Liver (tissue), 9 donors: ENCODE measurements around the gene INPP5A. TPM values are rescaled to one million over a fixed set of nuclear protein-coding genes. Genes with fewer than 3 reads are reported as not detected.

Experiments
- DNase-seq: peaks from one replicate; pipeline ENCODE4 v3.0.0-alpha.2; 2017; ENCODE audit warnings: low spot score
- H3K27ac ChIP-seq, 2 donors: one replicate each; pipeline ENCODE4 v1.7.0; 2013; ENCODE audit warnings: inconsistent platforms in 2 of 2, low read length in 2 of 2, control low read depth in 1 of 2, low read depth in 1 of 2, mild to moderate bottlenecking in 1 of 2
- H3K27me3 ChIP-seq, 4 donors: one replicate each; pipeline versions ENCODE4 v1.6.1 to v1.7.0; 2013; ENCODE audit warnings: low read length in 3 of 4, inconsistent platforms in 1 of 4, mild to moderate bottlenecking in 1 of 4, moderate library complexity in 1 of 4; ENCODE audit not compliant: control insufficient read depth in 4 of 4, insufficient read depth in 4 of 4
- H3K36me3 ChIP-seq, 4 donors: one replicate each; pipeline versions ENCODE4 v1.6.1 to v1.7.0; 2013; ENCODE audit warnings: low read length in 3 of 4, mild to moderate bottlenecking in 3 of 4, low read depth in 1 of 4, moderate library complexity in 1 of 4; ENCODE audit not compliant: control insufficient read depth in 4 of 4, insufficient read depth in 3 of 4
- H3K4me1 ChIP-seq, 4 donors: one replicate each; pipeline versions ENCODE4 v1.6.1 to v1.7.0; 2013; ENCODE audit warnings: low read length in 3 of 4, mild to moderate bottlenecking in 3 of 4, moderate library complexity in 1 of 4; ENCODE audit not compliant: control insufficient read depth in 4 of 4, insufficient read depth in 4 of 4
- H3K4me3 ChIP-seq, 3 donors: one replicate each; pipeline versions ENCODE4 v1.6.1 to v1.7.0; 2013; ENCODE audit warnings: low read length in 3 of 3, control low read depth in 1 of 3, low read depth in 1 of 3, mild to moderate bottlenecking in 1 of 3
- H3K9ac ChIP-seq, 2 donors: one replicate each; pipeline ENCODE4 v1.7.0; 2013; ENCODE audit warnings: low read length in 2 of 2, mild to moderate bottlenecking in 2 of 2, moderate library complexity in 2 of 2, control low read depth in 1 of 2, low read depth in 1 of 2
- H3K9me3 ChIP-seq, 4 donors: one replicate each; pipeline versions ENCODE4 v1.6.1 to v1.7.0; 2013; ENCODE audit warnings: low read length in 3 of 4; ENCODE audit not compliant: control insufficient read depth in 4 of 4
- FOXA2 ChIP-seq: IDR thresholded peaks from 2 replicates; pipeline ENCODE4 v1.6.1; 2016; ENCODE audit warnings: antibody characterized with exemption
- GABPA ChIP-seq, 2 donors: IDR thresholded peaks in 1 of 2; conservative IDR thresholded peaks in 1 of 2; 2 replicates each; pipeline ENCODE4 v1.6.1; 2016; ENCODE audit warnings: antibody characterized with exemption in 2 of 2, mild to moderate bottlenecking in 1 of 2, moderate library complexity in 1 of 2
- HNF4A ChIP-seq, 2 donors: conservative IDR thresholded peaks; 2 replicates each; pipeline ENCODE4 v1.6.1; 2016; ENCODE audit warnings: antibody characterized with exemption in 2 of 2, mild to moderate bottlenecking in 2 of 2
- HNF4G ChIP-seq: IDR thresholded peaks from 2 replicates; pipeline ENCODE4 v1.6.1; 2016; ENCODE audit warnings: antibody characterized with exemption
- JUND ChIP-seq, 2 donors: IDR thresholded peaks; 2 replicates each; pipeline ENCODE4 v1.6.1; 2016; ENCODE audit warnings: antibody characterized with exemption in 2 of 2
- NR2F2 ChIP-seq: IDR thresholded peaks from 2 replicates; pipeline ENCODE4 v1.6.1; 2016; ENCODE audit warnings: antibody characterized with exemption
- RAD21 ChIP-seq, 2 donors: IDR thresholded peaks; 2 replicates each; pipeline ENCODE4 v1.6.1; 2016; ENCODE audit warnings: antibody characterized with exemption in 2 of 2, mild to moderate bottlenecking in 2 of 2
- RXRA ChIP-seq, 2 donors: IDR thresholded peaks; 2 replicates each; pipeline ENCODE4 v1.6.1; 2017 to 2018; ENCODE audit warnings: antibody characterized with exemption in 2 of 2, mild to moderate bottlenecking in 1 of 2
- SP1 ChIP-seq: IDR thresholded peaks from 2 replicates; pipeline ENCODE4 v1.6.1; 2018; ENCODE audit warnings: antibody characterized with exemption, mild to moderate bottlenecking
- TAF1 ChIP-seq: conservative IDR thresholded peaks from 2 replicates; pipeline ENCODE4 v1.6.1; 2016; ENCODE audit warnings: antibody characterized with exemption, mild to moderate bottlenecking
- YY1 ChIP-seq: IDR thresholded peaks from 2 replicates; pipeline ENCODE4 v1.6.1; 2016; ENCODE audit warnings: antibody characterized with exemption, mild to moderate bottlenecking
- WGBS: extraction: QIAGEN DNeasy Blood & Tissue Kit; methylation state at CpG from one replicate; pipeline ENCODE4 v1.1.7; 2013; 5-methylcytosine and 5-hydroxymethylcytosine counted together
- polyA plus RNA-seq, 2 donors: library from polyadenylated mRNA; stranded (reverse) in 1 of 2; unstranded in 1 of 2; fragments of 200-250 nt in 1 of 2; fragments of >200 nt in 1 of 2; fragmentation: Nextera tagmentation in 1 of 2; extraction: Ambion mirVana in 1 of 2; gene quantifications; one replicate each; pipeline versions ENCODE4 v1.2.1 to v1.2.3, GENCODE V29; 2013 to 2015
- total RNA-seq, 2 donors: library from RNA; depleted of rRNA; stranded (reverse); fragments of >200 nt; gene quantifications; one replicate each; pipeline ENCODE4 v1.2.3, GENCODE V29; 2014
- TF ChIP-seq, protein P1 (sequence below): IDR thresholded peaks from 2 replicates; pipeline ENCODE4 v1.6.1; 2016; ENCODE audit warnings: antibody characterized with exemption, mild to moderate bottlenecking
- TF ChIP-seq, protein P2 (sequence below): IDR thresholded peaks from 2 replicates; pipeline ENCODE4 v1.6.1; 2016; ENCODE audit warnings: antibody characterized with exemption
- TF ChIP-seq, protein P3 (sequence below): IDR thresholded peaks from 2 replicates; pipeline ENCODE4 v1.6.1; 2016; ENCODE audit warnings: antibody characterized with exemption
- TF ChIP-seq, protein P4 (sequence below): fragments of 150-350 bp; IDR thresholded peaks from 2 replicates; pipeline ENCODE4 v1.5.1; 2017; ENCODE audit warnings: improper control_type of control experiment, low read depth, low read length; ENCODE audit not compliant: missing input control
- TF ChIP-seq, protein P5 (sequence below): IDR thresholded peaks from 2 replicates; pipeline ENCODE4 v1.6.1; 2016; ENCODE audit warnings: antibody characterized with exemption
- donor health status: healthy.
- donor health status: healthy.
- donor health status: healthy.
- donor health status: healthy.
- donor health status: healthy.

The INPP5A gene
- total and polyA plus RNA-seq, 4 donors, result 4.3 to 26.5 (median 10.9) TPM

DNA sequence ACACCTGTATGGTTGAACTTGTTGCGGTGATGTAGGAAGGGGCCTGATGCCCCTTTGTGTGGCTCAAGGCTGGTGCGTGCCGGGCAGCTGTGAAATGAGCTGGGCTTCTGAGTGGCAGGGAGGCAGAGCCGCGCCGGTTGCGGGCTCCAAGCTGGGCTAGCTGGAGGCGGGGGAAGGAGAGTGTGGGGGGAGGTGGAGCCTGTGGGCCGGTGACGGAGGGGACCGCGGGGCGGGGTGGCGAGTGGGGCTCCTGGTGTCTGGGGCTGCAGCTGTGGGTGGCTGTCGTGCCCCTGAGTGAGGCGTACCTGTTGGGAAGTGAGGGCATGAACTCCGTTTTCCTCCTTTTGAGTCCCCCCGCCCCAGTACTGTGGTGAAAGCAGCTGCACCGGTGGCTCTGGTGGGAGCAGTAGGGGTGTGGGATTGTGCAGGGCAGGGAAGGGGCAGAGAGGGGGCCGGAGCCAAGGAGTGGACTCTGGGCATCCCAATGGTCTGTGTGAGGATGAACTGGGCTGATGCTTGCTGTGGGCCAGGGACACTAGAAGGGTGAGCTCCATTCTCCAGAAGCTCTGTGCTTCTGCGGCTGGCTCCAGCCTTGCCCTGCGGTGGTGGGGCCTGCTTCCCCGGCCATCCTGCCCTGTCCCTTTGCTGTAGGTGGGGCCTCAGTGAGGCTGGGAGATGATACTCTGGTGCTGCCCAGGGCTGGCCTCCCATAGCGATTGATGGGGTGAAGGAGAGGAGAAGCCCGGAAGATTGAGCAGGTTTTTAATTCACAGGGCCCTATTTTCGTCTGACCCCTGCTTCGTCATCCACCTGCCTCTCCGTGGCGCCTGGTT is 41.7 kb downstream of the INPP5A start:
- Histone ChIP-seq H3K36me3 (no peaks in the 10 kb centered on the region), H3K4me1 (peaks cover 15 to 67% (median 49%) of the 10 kb centered on the region in 4 donors), H3K27ac (no peak overlapping the region), H3K9me3 (no peaks in the 10 kb centered on the region), H3K9ac (no peak overlapping the region), H3K4me3 (no peak overlapping the region), H3K27me3 (no peaks in the 10 kb centered on the region)
- DNase-seq, result no peak
- 90% methylated on average over 29 of the region's 29 CpGs for WGBS
- TF ChIP-seq, protein P1, sequence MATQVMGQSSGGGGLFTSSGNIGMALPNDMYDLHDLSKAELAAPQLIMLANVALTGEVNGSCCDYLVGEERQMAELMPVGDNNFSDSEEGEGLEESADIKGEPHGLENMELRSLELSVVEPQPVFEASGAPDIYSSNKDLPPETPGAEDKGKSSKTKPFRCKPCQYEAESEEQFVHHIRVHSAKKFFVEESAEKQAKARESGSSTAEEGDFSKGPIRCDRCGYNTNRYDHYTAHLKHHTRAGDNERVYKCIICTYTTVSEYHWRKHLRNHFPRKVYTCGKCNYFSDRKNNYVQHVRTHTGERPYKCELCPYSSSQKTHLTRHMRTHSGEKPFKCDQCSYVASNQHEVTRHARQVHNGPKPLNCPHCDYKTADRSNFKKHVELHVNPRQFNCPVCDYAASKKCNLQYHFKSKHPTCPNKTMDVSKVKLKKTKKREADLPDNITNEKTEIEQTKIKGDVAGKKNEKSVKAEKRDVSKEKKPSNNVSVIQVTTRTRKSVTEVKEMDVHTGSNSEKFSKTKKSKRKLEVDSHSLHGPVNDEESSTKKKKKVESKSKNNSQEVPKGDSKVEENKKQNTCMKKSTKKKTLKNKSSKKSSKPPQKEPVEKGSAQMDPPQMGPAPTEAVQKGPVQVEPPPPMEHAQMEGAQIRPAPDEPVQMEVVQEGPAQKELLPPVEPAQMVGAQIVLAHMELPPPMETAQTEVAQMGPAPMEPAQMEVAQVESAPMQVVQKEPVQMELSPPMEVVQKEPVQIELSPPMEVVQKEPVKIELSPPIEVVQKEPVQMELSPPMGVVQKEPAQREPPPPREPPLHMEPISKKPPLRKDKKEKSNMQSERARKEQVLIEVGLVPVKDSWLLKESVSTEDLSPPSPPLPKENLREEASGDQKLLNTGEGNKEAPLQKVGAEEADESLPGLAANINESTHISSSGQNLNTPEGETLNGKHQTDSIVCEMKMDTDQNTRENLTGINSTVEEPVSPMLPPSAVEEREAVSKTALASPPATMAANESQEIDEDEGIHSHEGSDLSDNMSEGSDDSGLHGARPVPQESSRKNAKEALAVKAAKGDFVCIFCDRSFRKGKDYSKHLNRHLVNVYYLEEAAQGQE, result no peak
- TF ChIP-seq RAD21 (IDR thresholded peaks at IDR 0.05), result no peak
- TF ChIP-seq SP1, result no peak
- TF ChIP-seq JUND (IDR thresholded peaks at IDR 0.05), result no peak
- TF ChIP-seq HNF4A (conservative IDR thresholded peaks at IDR 0.05), result no peak
- TF ChIP-seq, protein P2, sequence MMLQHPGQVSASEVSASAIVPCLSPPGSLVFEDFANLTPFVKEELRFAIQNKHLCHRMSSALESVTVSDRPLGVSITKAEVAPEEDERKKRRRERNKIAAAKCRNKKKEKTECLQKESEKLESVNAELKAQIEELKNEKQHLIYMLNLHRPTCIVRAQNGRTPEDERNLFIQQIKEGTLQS, result no peak
- no peak for TF ChIP-seq YY1
- TF ChIP-seq NR2F2, result no peak
- TF ChIP-seq, protein P3, sequence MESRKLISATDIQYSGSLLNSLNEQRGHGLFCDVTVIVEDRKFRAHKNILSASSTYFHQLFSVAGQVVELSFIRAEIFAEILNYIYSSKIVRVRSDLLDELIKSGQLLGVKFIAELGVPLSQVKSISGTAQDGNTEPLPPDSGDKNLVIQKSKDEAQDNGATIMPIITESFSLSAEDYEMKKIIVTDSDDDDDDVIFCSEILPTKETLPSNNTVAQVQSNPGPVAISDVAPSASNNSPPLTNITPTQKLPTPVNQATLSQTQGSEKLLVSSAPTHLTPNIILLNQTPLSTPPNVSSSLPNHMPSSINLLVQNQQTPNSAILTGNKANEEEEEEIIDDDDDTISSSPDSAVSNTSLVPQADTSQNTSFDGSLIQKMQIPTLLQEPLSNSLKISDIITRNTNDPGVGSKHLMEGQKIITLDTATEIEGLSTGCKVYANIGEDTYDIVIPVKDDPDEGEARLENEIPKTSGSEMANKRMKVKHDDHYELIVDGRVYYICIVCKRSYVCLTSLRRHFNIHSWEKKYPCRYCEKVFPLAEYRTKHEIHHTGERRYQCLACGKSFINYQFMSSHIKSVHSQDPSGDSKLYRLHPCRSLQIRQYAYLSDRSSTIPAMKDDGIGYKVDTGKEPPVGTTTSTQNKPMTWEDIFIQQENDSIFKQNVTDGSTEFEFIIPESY, result no peak
- TF ChIP-seq, protein P4, sequence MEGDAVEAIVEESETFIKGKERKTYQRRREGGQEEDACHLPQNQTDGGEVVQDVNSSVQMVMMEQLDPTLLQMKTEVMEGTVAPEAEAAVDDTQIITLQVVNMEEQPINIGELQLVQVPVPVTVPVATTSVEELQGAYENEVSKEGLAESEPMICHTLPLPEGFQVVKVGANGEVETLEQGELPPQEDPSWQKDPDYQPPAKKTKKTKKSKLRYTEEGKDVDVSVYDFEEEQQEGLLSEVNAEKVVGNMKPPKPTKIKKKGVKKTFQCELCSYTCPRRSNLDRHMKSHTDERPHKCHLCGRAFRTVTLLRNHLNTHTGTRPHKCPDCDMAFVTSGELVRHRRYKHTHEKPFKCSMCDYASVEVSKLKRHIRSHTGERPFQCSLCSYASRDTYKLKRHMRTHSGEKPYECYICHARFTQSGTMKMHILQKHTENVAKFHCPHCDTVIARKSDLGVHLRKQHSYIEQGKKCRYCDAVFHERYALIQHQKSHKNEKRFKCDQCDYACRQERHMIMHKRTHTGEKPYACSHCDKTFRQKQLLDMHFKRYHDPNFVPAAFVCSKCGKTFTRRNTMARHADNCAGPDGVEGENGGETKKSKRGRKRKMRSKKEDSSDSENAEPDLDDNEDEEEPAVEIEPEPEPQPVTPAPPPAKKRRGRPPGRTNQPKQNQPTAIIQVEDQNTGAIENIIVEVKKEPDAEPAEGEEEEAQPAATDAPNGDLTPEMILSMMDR, result no peak

DNA sequence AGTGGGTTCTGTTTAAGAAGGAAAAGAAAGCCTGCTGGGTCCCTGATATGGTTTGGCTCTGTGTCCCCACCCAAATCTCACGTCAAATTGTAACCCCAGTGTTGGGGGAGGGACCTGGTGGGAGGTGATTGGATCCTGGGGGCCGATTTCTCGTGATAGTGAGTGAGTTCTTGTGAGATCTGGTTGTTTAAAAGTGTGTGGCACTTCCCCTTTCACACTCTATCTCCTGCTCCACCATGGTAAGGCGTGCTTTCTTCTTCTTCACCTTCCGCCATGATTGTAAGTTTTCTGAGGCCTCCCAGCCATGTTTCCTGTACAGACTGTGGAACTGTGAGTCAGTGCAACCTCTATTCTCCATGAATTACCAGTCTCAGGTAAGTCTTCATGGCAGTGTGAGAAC is 42.6 kb downstream of the INPP5A start:
- Histone ChIP-seq H3K4me3 (no peak overlapping the region), H3K4me1 (peaks cover 12 to 60% (median 43%) of the 10 kb centered on the region in 4 donors), H3K9me3 (no peaks in the 10 kb centered on the region), H3K36me3 (no peaks in the 10 kb centered on the region), H3K27ac (peak overlapping the region; percentile 42 to 76), H3K27me3 (no peaks in the 10 kb centered on the region), H3K9ac (no peak overlapping the region)
- WGBS, result 91% methylated on average over 5 of the region's 5 CpGs
- no peak for DNase-seq
- TF ChIP-seq, protein P3, result no peak
- no peak for TF ChIP-seq NR2F2
- TF ChIP-seq, protein P5, sequence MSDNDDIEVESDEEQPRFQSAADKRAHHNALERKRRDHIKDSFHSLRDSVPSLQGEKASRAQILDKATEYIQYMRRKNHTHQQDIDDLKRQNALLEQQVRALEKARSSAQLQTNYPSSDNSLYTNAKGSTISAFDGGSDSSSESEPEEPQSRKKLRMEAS, result no peak
- no peak for TF ChIP-seq HNF4A (conservative IDR thresholded peaks at IDR 0.05)
- no peak for TF ChIP-seq HNF4G
- no peak for TF ChIP-seq FOXA2
- TF ChIP-seq GABPA (IDR thresholded peaks at IDR 0.05 in 1 of 2, conservative IDR thresholded peaks at IDR 0.05 in 1 of 2), result no peak
- TF ChIP-seq RAD21 (IDR thresholded peaks at IDR 0.05), result no peak
- TF ChIP-seq, protein P1, result no peak
- TF ChIP-seq YY1, result no peak
- TF ChIP-seq TAF1, result no peak
- TF ChIP-seq, protein P2, result no peak
- TF ChIP-seq SP1, result no peak
- no peak for TF ChIP-seq RXRA (IDR thresholded peaks at IDR 0.05)
